Keratinocyte (primary cell): ENCODE data around the gene FBXO31.

Experiments
- CTCF ChIP-seq, 3 experiments: IDR thresholded peaks in 1 of 3; conservative IDR thresholded peaks in 1 of 3; optimal IDR thresholded peaks in 1 of 3; 2 replicates in 2 of 3; 3 replicates in 1 of 3; pipeline versions ENCODE3 to v1.5.1; 2011; ENCODE audit warnings: low read length in 3 of 3, mild to moderate bottlenecking in 3 of 3, moderate library complexity in 2 of 3, control low read depth in 1 of 3, inconsistent platforms in 1 of 3; ENCODE audit not compliant: insufficient read depth in 2 of 3; ENCODE audit errors: extremely low read depth in 1 of 3
- EZH2 ChIP-seq: IDR thresholded peaks from one replicate; pipeline ENCODE4 v1.6.1; 2012; ENCODE audit warnings: inconsistent platforms, mild to moderate bottlenecking, low read length, moderate library complexity

GRCh38 chr16:87358250-87358649 lies 25.3 kb downstream of the FBXO31 start:
- TF ChIP-seq CTCF (optimal IDR thresholded peaks at IDR 0.05 in 1 of 3, IDR thresholded peaks at IDR 0.05 in 1 of 3, conservative IDR thresholded peaks at IDR 0.05 in 1 of 3; ENCODE audit: extremely low read depth in 1 of 3, insufficient read depth in 2 of 3, low read length in 3 of 3) (no peak), EZH2 (no peak)
